Inflammatory macrophage (primary cell): ENCODE data around the gene UPK3B.
"Not testable (repeated sequence)": the region's sequence is repeated elsewhere in the genome, so short reads cannot be mapped to it uniquely, and the experiment has no call there.

ENCODE experiments used
- DNase-seq, 2 donors: peaks; one replicate each; pipeline ENCODE4 v3.0.0-alpha.2; 2020 to 2022
- total RNA-seq, 18 experiments: gene quantifications; one replicate each; lab custom pipeline; 2026; ENCODE audit warnings: mixed read lengths in 6 of 18, inconsistent platforms in 2 of 18; lab: John Stamatoyannopoulos, UW

The UPK3B gene
- total RNA-seq = 0.19 to 4.1 (median 0.63) reads per million in 18 experiments

- DNase-seq = peak in 1 of 2 donors; percentile 0
These were observed at the start of gene UPK3B for GRCh38 chr7:76509931-76510877. Gene UPK3B (plus strand): TSS chr7:76510552. CDS start chr7:76510653, 101 bp downstream.

- not testable (repeated sequence) for DNase-seq
These were observed 49.6 kb upstream of the UPK3B start for GRCh38 chr7:76460767-76461166.

- not testable (repeated sequence) for DNase-seq
These were observed 48.8 kb upstream of the UPK3B start, which contains the start of gene DTX2 for GRCh38 chr7:76461464-76462101. Gene DTX2 (plus strand): TSS chr7:76461709. CDS start chr7:76480510, 18,801 bp downstream.

GRCh38 chr7:76462271-76462882 is 48.0 kb upstream of the UPK3B start:
- DNase-seq = not testable (repeated sequence)

GRCh38 chr7:76464959-76465358 is 45.4 kb upstream of the UPK3B start:
- not testable (repeated sequence) for DNase-seq

- not testable (repeated sequence) for DNase-seq
These were observed 44.4 kb upstream of the UPK3B start for GRCh38 chr7:76465950-76466349.

- DNase-seq = peak in 1 of 2 donors; percentile 1
These were observed 42.5 kb upstream of the UPK3B start for GRCh38 chr7:76467743-76468404.

GRCh38 chr7:76471556-76472221 is 38.7 kb upstream of the UPK3B start:
- DNase-seq = peak; percentile 73 to 96

- DNase-seq = not testable (repeated sequence)
These were observed 37.3 kb upstream of the UPK3B start for GRCh38 chr7:76473097-76473496.

GRCh38 chr7:76476280-76476679 is 34.1 kb upstream of the UPK3B start:
- not testable (repeated sequence) for DNase-seq

GRCh38 chr7:76476742-76477474 is 33.4 kb upstream of the UPK3B start:
- DNase-seq = not testable (repeated sequence)

- peak; percentile 15 to 71 for DNase-seq
These were observed 30.7 kb upstream of the UPK3B start for GRCh38 chr7:76479628-76480027.

GRCh38 chr7:76480403-76481253 is 29.7 kb upstream of the UPK3B start:
- peak; percentile 38 to 63 for DNase-seq

GRCh38 chr7:76482660-76483059 is 27.7 kb upstream of the UPK3B start:
- not testable (repeated sequence) for DNase-seq

GRCh38 chr7:76483081-76483480 is 27.3 kb upstream of the UPK3B start:
- DNase-seq = not testable (repeated sequence)

GRCh38 chr7:76484456-76484855 is 25.9 kb upstream of the UPK3B start:
- not testable (repeated sequence) for DNase-seq

- not testable (repeated sequence) for DNase-seq
These were observed 24.3 kb upstream of the UPK3B start for GRCh38 chr7:76485822-76486610.

- DNase-seq = not testable (repeated sequence)
These were observed 23.7 kb upstream of the UPK3B start for GRCh38 chr7:76486618-76487017.

- DNase-seq = not testable (repeated sequence)
These were observed 22.4 kb upstream of the UPK3B start for GRCh38 chr7:76487969-76488368.
